Occipital lobe (tissue), 2 donors: Measurements from ENCODE around the gene SFT2D3. TPM values are rescaled to one million over a fixed set of nuclear protein-coding genes. Genes with fewer than 3 reads are reported as not detected.

Experiments
- DNase-seq: peaks from one replicate; lab custom pipeline; 2025; lab: John Stamatoyannopoulos, UW
- total RNA-seq: library from RNA; depleted of rRNA; stranded (reverse); fragments of >200 nt; gene quantifications from one replicate; pipeline ENCODE4 v1.2.3, GENCODE V29; 2014

The SFT2D3 gene
- total RNA-seq, 1 donor from 2014 or later, result 11.7 TPM

GRCh38 chr2:127681288-127681804 is 20.0 kb upstream of the SFT2D3 start:
- DNase-seq, result no peak

GRCh38 chr2:127681976-127682857 is 19.1 kb upstream of the SFT2D3 start:
- no peak for DNase-seq

- no peak for DNase-seq
Observed at GRCh38 chr2:127683056-127683455, 18.2 kb upstream of the SFT2D3 start.

- DNase-seq, result no peak
Observed at GRCh38 chr2:127683757-127684156, 17.5 kb upstream of the SFT2D3 start.

- DNase-seq, result no peak
Observed at GRCh38 chr2:127685410-127686080, 15.8 kb upstream of the SFT2D3 start.

- no peak for DNase-seq
Observed at GRCh38 chr2:127688405-127688804, 12.9 kb upstream of the SFT2D3 start.

GRCh38 chr2:127690696-127691095 is 10.6 kb upstream of the SFT2D3 start:
- no peak for DNase-seq

- no peak for DNase-seq
Observed at GRCh38 chr2:127694986-127695385, 6.3 kb upstream of the SFT2D3 start.

- DNase-seq, result no peak
Observed at GRCh38 chr2:127695491-127696472, 5.5 kb upstream of the SFT2D3 start.

GRCh38 chr2:127697482-127698180 is 3.7 kb upstream of the SFT2D3 start:
- DNase-seq, result no peak

GRCh38 chr2:127698553-127699355 is 2.5 kb upstream of the SFT2D3 start:
- no peak for DNase-seq

GRCh38 chr2:127700527-127701192 is 637 bp upstream of the SFT2D3 start:
- DNase-seq, result no peak

- peak; percentile 77 for DNase-seq
Observed at GRCh38 chr2:127701651-127702394, 526 bp downstream of the SFT2D3 start.

GRCh38 chr2:127702395-127703009 is 1.2 kb downstream of the SFT2D3 start:
- DNase-seq, result no peak

GRCh38 chr2:127703282-127703681 is 2.0 kb downstream of the SFT2D3 start:
- DNase-seq, result no peak

- no peak for DNase-seq
Observed at GRCh38 chr2:127704641-127705390, 3.5 kb downstream of the SFT2D3 start.

- DNase-seq, result no peak
Observed at GRCh38 chr2:127705391-127706065, 4.2 kb downstream of the SFT2D3 start.
